Tibial artery (tissue), 4 donors: ENCODE data around the gene ABHD6.
"Not testable (repeated sequence)": the region's sequence is repeated elsewhere in the genome, so short reads cannot be mapped to it uniquely, and the experiment has no call there.

Experiments used
- DNase-seq, 2 donors: peaks; one replicate each; pipeline ENCODE4 v3.0.0-alpha.2; 2019
- H3K27ac ChIP-seq, 2 donors: fragments of 200-600 bp; sonication (generic) in 1 of 2; 1 replicate in 1 of 2; 2 replicates in 1 of 2; pipeline ENCODE4 v1.5.1; 2018 to 2019; ENCODE audit warnings: mild to moderate bottlenecking in 1 of 2
- H3K27me3 ChIP-seq, 2 donors: fragments of 200-600 bp; sonication (generic) in 1 of 2; one replicate each; pipeline versions ENCODE4 v1.5.1 to v1.6.0; 2016 to 2019
- H3K36me3 ChIP-seq, 3 donors: fragments of 200-600 bp; sonication (generic) in 2 of 3; one replicate each; pipeline ENCODE4 v1.5.1; 2016 to 2019; ENCODE audit warnings: mild to moderate bottlenecking in 2 of 3
- H3K4me1 ChIP-seq, 4 donors: fragments of 200-600 bp; sonication (generic) in 2 of 4; 1 replicate in 3 of 4; 2 replicates in 1 of 4; pipeline ENCODE4 v1.5.1; 2016 to 2019
- H3K4me3 ChIP-seq, 2 donors: fragments of 200-600 bp; sonication (generic) in 1 of 2; 1 replicate in 1 of 2; 2 replicates in 1 of 2; pipeline ENCODE4 v1.5.1; 2018 to 2019; ENCODE audit warnings: mild to moderate bottlenecking in 2 of 2
- H3K9me3 ChIP-seq, 3 donors: fragments of 200-600 bp; sonication (generic) in 1 of 3; one replicate each; pipeline ENCODE4 v1.5.1; 2016 to 2019
- intact Hi-C: fragments of 100-400 bp; cut with DNase I; formaldehyde crosslinking; loops from one replicate; pipeline ENCODE4 v1.15.0; 2023; ENCODE audit warnings: low total_unique reads
- TF ChIP-seq, protein P1 (sequence below), 2 experiments: fragments of 200-600 bp in 1 of 2; fragments of 450-650 bp in 1 of 2; IDR thresholded peaks; one replicate each; pipeline ENCODE4 v1.5.1; 2017 to 2019; ENCODE audit warnings: antibody characterized with exemption in 2 of 2, mild to moderate bottlenecking in 1 of 2, moderate library complexity in 1 of 2

Gene ABHD6

DNA sequence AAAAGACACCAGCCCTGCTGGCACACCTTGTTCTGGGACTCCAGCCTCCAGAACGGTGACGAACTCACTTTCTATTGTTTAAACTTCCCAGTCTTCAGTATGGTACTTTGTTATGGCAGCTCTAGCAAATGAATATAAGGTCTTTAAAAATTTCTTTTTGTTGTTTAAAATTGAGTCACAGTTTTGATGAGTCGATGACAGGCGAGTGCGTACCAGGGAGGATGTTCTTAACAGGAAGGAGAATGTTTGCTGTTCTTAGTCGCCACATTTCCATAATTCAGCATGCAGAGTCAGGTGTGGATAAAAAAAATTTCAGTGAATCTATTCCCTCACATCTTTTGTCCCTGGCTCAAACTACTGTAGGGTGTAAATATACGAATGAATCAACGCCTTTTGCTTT, 39.2 kb upstream of the ABHD6 start:
- intact Hi-C loops: no loop called here
- DNase-seq: no peak
- TF ChIP-seq, protein P1, sequence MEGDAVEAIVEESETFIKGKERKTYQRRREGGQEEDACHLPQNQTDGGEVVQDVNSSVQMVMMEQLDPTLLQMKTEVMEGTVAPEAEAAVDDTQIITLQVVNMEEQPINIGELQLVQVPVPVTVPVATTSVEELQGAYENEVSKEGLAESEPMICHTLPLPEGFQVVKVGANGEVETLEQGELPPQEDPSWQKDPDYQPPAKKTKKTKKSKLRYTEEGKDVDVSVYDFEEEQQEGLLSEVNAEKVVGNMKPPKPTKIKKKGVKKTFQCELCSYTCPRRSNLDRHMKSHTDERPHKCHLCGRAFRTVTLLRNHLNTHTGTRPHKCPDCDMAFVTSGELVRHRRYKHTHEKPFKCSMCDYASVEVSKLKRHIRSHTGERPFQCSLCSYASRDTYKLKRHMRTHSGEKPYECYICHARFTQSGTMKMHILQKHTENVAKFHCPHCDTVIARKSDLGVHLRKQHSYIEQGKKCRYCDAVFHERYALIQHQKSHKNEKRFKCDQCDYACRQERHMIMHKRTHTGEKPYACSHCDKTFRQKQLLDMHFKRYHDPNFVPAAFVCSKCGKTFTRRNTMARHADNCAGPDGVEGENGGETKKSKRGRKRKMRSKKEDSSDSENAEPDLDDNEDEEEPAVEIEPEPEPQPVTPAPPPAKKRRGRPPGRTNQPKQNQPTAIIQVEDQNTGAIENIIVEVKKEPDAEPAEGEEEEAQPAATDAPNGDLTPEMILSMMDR (IDR thresholded peaks at IDR 0.05): no peak

DNA sequence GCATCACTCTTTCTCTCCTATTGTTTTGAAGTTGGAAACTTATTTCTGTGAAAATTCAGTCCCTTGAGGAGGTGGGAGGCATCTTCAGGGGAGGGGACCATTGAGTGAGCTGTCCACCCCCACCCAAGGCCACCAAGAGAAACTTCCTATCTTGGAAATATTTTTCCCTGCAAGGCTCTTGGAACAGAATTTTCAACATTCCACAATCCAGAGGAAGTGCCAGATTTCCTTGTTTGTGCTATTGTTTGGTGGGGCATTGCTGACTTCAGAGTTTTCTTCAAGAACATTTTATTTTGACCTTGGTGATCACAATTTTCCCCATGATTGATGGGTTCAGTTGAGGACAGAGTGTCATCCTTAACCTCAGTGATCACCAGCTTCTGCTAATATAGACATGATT, 38.8 kb upstream of the ABHD6 start:
- TF ChIP-seq, protein P1 (IDR thresholded peaks at IDR 0.05): no peak
- Histone ChIP-seq H3K27ac (no peak overlapping the region), H3K27me3 (no peaks in the 10 kb centered on the region), H3K4me1 (peaks cover 0 to 18% (median 12%) of the 10 kb centered on the region in 4 donors), H3K9me3 (no peaks in the 10 kb centered on the region), H3K4me3 (no peak overlapping the region), H3K36me3 (no peaks in the 10 kb centered on the region)
- intact Hi-C loops: no loop called here
- no peak for DNase-seq

More for the DNA sequence above, 39.2 kb upstream of the ABHD6 start:
- H3K27ac ChIP-seq: no peak overlapping the region
- H3K4me3 ChIP-seq: no peak overlapping the region
- no peaks in the 10 kb centered on the region for H3K36me3 ChIP-seq
- peaks cover 0 to 18% (median 12%) of the 10 kb centered on the region in 4 donors for H3K4me1 ChIP-seq
- H3K9me3 ChIP-seq: no peaks in the 10 kb centered on the region
- no peaks in the 10 kb centered on the region for H3K27me3 ChIP-seq

DNA sequence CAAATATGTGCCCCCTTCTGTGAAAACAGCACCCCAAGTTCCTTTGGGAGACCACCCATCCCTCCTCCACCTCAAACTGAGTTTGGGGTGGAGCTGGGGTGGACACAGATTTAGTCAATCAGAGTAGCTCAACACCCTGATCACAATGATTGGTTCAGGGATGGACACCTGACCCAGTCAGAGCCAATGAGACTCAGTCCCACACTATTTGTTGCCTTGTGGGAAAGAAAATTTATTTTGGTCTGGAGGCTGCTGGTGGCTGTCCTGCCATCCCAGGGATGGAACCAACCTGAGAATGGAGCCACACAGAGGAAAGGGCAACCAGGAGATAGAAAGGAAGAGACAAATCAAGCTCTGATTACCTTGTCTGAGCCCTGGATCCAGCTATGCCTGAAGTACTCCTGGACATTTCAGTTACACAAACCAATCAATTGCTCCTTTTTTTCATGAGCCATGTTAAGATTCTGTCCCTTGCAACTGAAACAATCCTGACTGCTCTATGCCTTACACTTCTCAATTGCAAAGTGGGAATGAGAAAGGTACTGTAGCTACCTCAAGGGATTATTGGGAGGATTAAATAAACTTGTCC, 37.4 kb upstream of the ABHD6 start:
- Histone ChIP-seq H3K36me3 (no peaks in the 10 kb centered on the region), H3K27me3 (no peaks in the 10 kb centered on the region), H3K4me3 (no peak overlapping the region), H3K4me1 (peaks cover 0 to 18% (median 12%) of the 10 kb centered on the region in 4 donors), H3K27ac (no peak overlapping the region), H3K9me3 (no peaks in the 10 kb centered on the region)
- no peak for DNase-seq
- TF ChIP-seq, protein P1 (IDR thresholded peaks at IDR 0.05): no peak
- intact Hi-C loops: no loop called here

DNA sequence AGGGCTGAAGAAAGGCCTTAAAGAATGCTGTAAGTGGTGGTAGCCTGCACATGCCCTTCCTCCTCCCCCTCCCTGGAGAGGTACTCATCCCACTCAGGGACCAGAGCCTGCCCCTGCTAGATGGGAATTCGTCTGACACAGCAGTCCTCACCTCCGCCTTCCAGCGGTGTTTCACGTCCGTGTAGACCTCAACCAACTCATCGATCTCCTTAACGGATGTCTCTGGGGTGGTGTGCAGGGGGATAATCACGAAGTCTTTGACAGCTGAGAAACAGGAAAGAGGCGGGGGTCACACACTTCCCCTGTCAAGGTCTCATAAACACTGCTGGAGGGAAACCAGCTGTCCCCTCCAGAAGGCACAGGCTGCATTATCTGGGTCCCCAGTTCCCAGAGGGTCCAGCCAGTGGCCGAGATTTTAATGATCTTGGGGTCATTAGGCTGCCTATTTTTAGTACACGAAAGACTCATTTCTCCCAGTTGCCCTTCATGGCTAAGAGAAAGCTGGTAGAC, 36.7 kb upstream of the ABHD6 start:
- TF ChIP-seq, protein P1 (IDR thresholded peaks at IDR 0.05): no peak
- Histone ChIP-seq H3K36me3 (no peaks in the 10 kb centered on the region), H3K27me3 (no peaks in the 10 kb centered on the region), H3K9me3 (no peaks in the 10 kb centered on the region), H3K4me3 (no peak overlapping the region), H3K27ac (no peak overlapping the region), H3K4me1 (peaks cover 0 to 18% (median 12%) of the 10 kb centered on the region in 4 donors)
- no peak for DNase-seq
- intact Hi-C loops: no loop called here

DNA sequence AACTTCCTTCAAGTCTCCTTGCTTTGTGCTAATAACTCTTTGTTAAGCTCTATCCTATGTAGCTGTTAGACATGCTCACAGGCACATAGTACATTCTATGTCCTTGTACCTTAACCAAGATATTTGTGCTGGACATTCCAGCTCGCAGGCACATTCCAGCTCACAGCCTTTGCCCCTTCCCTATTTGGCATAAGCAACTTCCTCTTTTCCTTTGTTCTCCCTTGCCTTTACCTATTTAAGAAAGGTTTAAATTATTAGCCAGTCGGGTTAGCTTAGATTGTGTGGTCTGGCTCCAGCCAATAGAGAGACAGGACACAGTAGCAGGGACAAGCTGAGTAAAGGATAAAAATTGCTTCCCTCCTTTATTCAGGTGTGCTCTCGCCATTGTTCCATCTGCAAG, 36.1 kb upstream of the ABHD6 start:
- H3K9me3 ChIP-seq, H3K36me3 ChIP-seq, H3K27me3 ChIP-seq, H3K27ac ChIP-seq, intact Hi-C loops, H3K4me3 ChIP-seq, DNase-seq: not testable (repeated sequence)
- peaks cover 0 to 18% (median 12%) of the 10 kb centered on the region in 4 donors for H3K4me1 ChIP-seq

DNA sequence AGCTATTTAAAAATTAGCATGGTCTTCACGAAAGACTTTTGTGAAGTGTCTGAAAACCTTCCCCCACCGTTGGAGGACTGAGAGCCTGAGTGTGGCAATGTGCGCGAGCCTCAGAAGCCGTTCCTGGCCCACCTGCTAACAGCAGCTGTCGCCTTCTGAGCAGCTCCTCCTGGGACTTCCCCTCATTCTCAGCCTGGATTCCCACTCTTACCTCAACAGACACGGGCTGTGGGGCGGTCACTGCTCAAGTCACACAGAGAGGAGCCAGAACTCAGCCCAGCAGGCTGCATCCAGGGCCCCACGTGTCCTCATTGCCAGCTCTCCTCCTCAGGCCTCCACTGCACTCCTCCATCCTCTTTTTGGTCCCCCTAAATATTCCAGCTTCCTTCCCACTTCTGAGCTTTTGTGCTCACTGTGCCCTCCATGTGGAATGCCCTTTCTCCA, 34.7 kb upstream of the ABHD6 start:
- intact Hi-C loops: no loop called here
- H3K9me3 ChIP-seq: no peaks in the 10 kb centered on the region
- H3K27ac ChIP-seq: no peak overlapping the region
- H3K4me3 ChIP-seq: no peak overlapping the region
- DNase-seq: no peak
- no peaks in the 10 kb centered on the region for H3K27me3 ChIP-seq
- peaks cover 0 to 18% (median 12%) of the 10 kb centered on the region in 4 donors for H3K4me1 ChIP-seq
- TF ChIP-seq, protein P1 (IDR thresholded peaks at IDR 0.05): no peak
- no peaks in the 10 kb centered on the region for H3K36me3 ChIP-seq
